ENCODE results near the gene CAPN9. TPM values are rescaled to one million over a fixed set of nuclear protein-coding genes. Genes with fewer than 3 reads are reported as not detected.

CAPN9 gene
- total and polyA plus RNA-seq, 2 donors (not counting 3 experiments of a cell fraction or from before 2014, with no cell fraction given): not detected

GRCh38 chr1:230823426-230823825 lies 76.2 kb downstream of the CAPN9 start:
- ChIA-PET POLR2A (no interaction called here), CTCF (no interaction called here)
- BruUV-seq (replicated peaks): no TSS peak
- FAIRE-seq (no peak), DNase-seq (ENCODE audit: low read depth, low spot score) (peak; percentile 31)
- H3K79me2 ChIP-seq (ENCODE audit: control insufficient read depth, insufficient read depth, low read length): no peaks in the 10 kb centered on the region
- H3K9me3 ChIP-seq (replicated peaks; ENCODE audit: control insufficient read depth, insufficient read depth, low read length): no peaks in the 10 kb centered on the region
- no peaks in the 10 kb centered on the region for H4K20me1 ChIP-seq (replicated peaks; ENCODE audit: control insufficient read depth, extremely low read depth, insufficient read depth, low read length)
- no peak overlapping the region for H2AFZ ChIP-seq (ENCODE audit: low read depth, low read length)
- no peaks in the 10 kb centered on the region for H3K36me3 ChIP-seq (ENCODE audit: control insufficient read depth in 2 of 2, extremely low read depth in 1 of 2, insufficient read depth in 2 of 2, low read length in 2 of 2)
- no peak for TF ChIP-seq FOS (IDR thresholded peaks at IDR 0.05; ENCODE audit: borderline replicate concordance, insufficient read depth, low read length)
- TF ChIP-seq MAX (IDR thresholded peaks at IDR 0.05; ENCODE audit: insufficient read depth, insufficient read length): no peak
- no peak for TF ChIP-seq EZH2 (IDR thresholded peaks at IDR 0.05; ENCODE audit: borderline replicate concordance, low read depth, low read length, severe bottlenecking)
- TF ChIP-seq POLR2A (IDR thresholded peaks at IDR 0.05; ENCODE audit: low read depth, low read length): no peak
- TF ChIP-seq JUN (IDR thresholded peaks at IDR 0.05; ENCODE audit: borderline replicate concordance, insufficient read depth, insufficient read length, low read depth): no peak
- TF ChIP-seq POLR2AphosphoS5 (IDR thresholded peaks at IDR 0.05; ENCODE audit: insufficient read depth, low read depth, low read length): no peak
- TF ChIP-seq MYC (IDR thresholded peaks at IDR 0.05; ENCODE audit: low read depth, low read length): no peak
- no peak for TF ChIP-seq GATA2 (IDR thresholded peaks at IDR 0.05; ENCODE audit: insufficient read depth, insufficient read length, low read depth, low read length)
- TF ChIP-seq, protein P1, sequence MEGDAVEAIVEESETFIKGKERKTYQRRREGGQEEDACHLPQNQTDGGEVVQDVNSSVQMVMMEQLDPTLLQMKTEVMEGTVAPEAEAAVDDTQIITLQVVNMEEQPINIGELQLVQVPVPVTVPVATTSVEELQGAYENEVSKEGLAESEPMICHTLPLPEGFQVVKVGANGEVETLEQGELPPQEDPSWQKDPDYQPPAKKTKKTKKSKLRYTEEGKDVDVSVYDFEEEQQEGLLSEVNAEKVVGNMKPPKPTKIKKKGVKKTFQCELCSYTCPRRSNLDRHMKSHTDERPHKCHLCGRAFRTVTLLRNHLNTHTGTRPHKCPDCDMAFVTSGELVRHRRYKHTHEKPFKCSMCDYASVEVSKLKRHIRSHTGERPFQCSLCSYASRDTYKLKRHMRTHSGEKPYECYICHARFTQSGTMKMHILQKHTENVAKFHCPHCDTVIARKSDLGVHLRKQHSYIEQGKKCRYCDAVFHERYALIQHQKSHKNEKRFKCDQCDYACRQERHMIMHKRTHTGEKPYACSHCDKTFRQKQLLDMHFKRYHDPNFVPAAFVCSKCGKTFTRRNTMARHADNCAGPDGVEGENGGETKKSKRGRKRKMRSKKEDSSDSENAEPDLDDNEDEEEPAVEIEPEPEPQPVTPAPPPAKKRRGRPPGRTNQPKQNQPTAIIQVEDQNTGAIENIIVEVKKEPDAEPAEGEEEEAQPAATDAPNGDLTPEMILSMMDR (IDR thresholded peaks at IDR 0.05; ENCODE audit: extremely low read depth in 1 of 2, insufficient read depth in 1 of 2, low read depth in 1 of 2, low read length in 2 of 2): no peak
- intact Hi-C loops (cut with micrococcal nuclease) (no loop called here), dilution Hi-C loops (cut with MboI; ENCODE audit: extremely low pct_ligation_motif_present, low sequenced_read_pairs) (no loop called here)
- peaks cover 4% of the 10 kb centered on the region for H3K4me1 ChIP-seq (ENCODE audit: control insufficient read depth, extremely low read depth, insufficient read depth, low read length)
- H3K4me3 ChIP-seq (replicated peaks in 1 of 3; ENCODE audit: insufficient read depth in 1 of 3, low read depth in 1 of 3, low read length in 3 of 3): no peak overlapping the region
- no peak overlapping the region for H3K27ac ChIP-seq (ENCODE audit: insufficient read depth, low read depth, low read length)
- no peaks in the 10 kb centered on the region for H3K27me3 ChIP-seq (ENCODE audit: control insufficient read depth in 2 of 2, insufficient read depth in 2 of 2, low read length in 2 of 2)
- no peak overlapping the region for H3K9ac ChIP-seq (replicated peaks; ENCODE audit: extremely low read depth, insufficient read depth, low read length)
- H3K4me2 ChIP-seq (ENCODE audit: insufficient read depth, low read length): no peak overlapping the region
- H3K9me1 ChIP-seq (replicated peaks; ENCODE audit: control insufficient read depth, extremely low read depth, insufficient read depth, low read length): no peaks in the 10 kb centered on the region
